NCI-H1092 (cell line): Measurements from ENCODE around the gene BRAF.
A peak's percentile ranks its signal among the peaks of the same experiment; 100 is the strongest.
"Not testable (repeated sequence)": the region's sequence is repeated elsewhere in the genome, so short reads cannot be mapped to it uniquely, and the experiment has no call there.

Source experiments
- DNase-seq: peaks from one replicate; lab custom pipeline; 2025; lab: John Stamatoyannopoulos, UW

The BRAF gene

DNA sequence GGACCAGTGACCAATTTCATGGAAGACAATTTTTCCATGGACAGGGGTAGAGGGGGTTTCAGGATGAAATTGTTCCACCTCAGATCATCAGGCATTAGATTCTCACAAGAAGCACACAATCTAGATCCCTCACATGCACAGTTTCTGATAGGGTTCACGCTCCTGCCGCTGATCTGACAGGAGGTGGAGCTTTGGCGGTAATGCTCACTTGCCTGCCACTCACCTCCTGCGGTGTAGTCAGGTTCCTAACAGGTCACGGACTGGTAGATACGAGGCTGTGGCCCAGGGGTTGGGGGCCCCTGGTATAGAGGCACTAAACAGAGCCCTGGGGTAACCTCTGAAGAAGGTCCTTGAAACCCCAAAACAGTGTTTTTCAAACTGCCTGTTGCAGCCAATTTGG, 6.5 kb downstream of the BRAF start:
- DNase-seq, result no peak

DNA sequence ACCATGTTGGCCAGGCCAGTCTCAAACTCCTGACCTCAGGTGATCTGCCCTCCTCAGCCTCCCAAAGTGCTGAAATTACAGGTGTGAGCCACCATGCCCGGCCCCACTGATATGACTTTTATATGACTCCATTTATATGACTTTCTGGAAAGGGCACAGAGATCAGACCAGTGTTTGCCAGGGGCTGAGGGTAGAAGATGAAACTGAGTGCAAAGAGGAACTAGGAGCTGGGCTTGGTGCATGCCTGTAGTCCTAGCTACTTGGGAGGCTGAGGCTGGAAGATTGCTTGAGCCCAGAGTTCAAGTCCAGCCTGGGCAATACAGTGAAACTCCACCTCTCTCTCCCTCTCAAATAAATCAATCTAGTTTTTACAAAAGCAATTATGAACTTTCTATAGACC, 7.5 kb downstream of the BRAF start:
- no peak for DNase-seq

DNA sequence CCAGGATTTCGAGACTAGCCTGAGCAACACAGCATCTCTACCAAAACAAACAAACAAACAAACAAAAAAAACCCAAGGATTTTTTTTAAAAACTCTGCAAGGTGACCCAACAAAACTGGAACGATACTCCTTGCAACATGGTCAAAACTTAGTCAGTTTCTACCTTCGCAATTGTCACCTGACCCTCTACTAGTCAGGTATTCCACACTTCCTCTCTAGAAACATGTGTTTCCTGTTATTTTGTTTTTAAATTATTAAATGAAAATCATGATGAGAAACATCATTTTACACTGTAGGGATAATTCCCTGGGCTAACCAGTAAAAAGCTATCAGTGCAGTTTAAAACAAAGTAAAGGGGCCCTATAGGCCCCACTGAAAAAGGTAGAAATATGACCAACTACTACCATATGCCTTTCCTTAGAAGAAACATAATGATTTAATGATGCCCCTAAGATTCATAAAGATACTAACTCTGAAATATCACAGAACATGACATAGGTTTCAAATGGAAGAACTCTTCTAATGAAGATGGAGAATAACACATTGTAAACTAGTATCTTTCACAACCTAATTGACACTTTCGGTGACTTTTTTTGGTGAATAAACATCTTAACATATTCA, 8.7 kb downstream of the BRAF start:
- no peak for DNase-seq

DNA sequence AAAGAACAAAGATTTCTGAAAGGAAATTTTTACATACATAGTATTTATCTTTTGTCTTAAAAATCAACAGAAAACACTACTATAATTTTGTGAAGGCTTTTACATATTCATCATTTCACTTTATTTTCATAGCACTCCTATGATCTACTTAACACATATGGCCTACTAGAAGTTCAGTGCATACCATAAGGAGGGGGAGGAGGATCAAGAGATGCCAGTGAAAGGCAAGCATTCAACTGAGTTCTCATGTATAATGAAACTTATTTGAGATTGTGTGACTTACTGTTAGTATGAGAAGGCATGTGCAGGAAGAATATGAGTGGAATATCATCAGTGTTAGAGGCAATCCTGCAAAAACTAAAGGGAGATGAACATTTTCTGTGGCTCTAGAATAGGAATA, 10.6 kb downstream of the BRAF start:
- no peak for DNase-seq

DNA sequence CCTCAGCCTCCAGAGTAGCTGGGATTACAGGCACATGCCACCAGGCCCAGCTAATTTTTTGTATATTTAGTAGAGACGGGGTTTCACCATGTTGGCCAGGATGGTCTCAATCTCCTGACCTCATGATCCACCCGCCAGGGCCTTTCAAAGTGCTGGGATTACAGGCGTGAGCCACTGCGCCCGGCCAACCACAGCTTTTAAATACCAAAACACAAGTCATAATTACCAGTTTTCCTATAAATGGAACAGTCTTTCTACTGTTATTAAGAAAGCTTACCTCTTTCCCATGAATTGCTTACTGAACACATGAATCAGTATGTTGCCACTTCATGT, 11.2 kb downstream of the BRAF start:
- not testable (repeated sequence) for DNase-seq

DNA sequence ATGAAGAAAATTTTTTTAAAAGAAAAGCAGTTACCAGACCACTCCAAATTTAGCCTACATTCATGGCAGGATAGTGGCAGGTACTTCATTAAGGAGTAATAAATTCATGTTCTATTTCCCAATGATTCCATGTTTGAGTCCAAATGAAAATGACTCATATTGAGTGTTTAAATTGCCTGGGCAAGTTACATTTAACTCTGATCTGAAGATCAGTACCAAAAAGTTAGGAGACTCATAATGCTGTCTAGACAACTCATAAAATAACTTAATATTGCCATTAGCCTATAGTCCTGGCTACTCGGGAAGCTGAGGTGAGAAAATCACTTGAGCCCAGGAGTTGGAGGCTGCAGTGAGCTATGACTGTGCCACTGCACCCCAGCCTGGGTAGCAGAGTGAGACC, 13.0 kb downstream of the BRAF start:
- DNase-seq, result no peak

DNA sequence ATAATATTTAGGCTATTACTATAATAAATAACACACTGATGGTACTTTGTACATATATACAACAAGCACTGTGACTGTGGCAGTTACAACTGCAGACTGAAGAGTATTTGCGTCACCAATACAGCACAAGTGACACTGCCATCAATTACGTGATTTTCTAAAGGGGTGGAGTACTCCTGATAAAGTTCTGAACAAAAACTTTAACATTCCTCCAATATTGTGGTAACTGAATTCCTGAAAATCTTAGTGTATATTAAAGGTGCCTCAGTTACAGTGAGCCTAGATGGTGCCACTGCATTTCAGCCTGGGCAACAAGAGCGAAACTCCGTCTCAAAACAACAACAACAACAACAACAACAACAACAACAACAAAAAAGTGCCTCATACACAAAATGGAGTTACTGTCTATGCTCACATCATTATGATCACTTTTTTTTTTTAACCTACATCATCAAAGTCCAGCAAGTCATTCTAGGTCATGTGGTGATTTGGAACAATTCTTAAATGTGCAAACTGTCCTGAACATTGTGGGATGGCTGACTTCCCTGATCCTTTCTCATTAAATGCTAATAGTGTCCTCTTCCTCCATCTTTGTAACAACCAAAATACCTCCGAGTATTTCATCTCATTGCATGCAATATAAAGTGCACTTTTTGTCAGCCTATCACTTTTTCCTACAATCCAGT, 15.1 kb downstream of the BRAF start:
- no peak for DNase-seq

DNA sequence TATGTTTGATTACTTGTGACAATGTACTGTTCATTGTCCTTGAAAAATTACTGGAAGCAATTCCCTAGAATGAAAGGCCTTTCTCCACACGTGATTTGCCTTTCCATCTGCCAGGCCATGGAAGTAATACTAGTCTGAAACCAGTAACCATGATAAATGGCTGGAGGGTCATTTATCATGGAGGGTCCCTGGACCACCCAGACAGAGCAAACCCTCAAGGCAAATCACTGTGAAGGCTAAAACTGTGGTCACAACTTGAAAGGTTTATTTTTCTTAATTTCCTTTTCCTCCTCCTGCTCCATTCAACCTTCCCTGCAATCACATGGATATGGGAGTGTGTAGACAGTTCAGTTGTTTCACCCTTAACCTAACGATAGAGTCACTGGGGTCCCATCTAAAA, 16.4 kb downstream of the BRAF start:
- no peak for DNase-seq

DNA sequence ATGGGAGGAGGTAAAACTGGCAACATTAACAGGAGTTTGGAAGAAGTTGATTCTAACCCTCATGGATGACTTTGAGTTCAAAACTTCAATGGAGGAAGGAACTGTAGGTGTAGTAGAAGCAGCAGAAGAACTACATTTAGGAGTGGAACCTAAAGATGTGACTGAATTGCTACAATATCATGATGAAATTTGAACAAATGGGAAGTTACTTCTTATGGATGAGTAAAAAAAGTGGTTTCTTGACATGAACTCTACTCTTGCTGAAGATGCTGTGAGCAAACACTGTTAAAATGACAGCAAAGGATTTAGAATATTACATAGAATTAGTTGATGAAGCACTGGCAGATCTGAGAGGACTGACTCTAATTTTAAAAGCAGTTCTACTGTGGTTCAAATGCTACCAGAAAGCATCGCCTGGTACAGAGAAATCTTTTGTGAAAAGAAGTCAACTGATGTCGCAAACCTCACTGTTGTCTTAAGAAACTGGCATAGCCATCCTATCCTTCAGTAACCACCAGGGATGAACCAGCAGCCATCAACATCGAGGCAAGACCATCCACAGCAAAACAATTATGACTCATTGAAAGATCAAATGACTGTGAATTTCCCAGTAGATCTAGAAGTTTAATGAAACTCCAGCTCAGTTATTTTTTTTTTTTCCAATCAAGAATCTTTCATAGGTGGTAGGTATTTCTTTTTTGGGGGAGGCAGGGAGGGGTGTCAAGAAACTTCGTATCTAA, 20.8 kb downstream of the BRAF start:
- DNase-seq, result no peak

DNA sequence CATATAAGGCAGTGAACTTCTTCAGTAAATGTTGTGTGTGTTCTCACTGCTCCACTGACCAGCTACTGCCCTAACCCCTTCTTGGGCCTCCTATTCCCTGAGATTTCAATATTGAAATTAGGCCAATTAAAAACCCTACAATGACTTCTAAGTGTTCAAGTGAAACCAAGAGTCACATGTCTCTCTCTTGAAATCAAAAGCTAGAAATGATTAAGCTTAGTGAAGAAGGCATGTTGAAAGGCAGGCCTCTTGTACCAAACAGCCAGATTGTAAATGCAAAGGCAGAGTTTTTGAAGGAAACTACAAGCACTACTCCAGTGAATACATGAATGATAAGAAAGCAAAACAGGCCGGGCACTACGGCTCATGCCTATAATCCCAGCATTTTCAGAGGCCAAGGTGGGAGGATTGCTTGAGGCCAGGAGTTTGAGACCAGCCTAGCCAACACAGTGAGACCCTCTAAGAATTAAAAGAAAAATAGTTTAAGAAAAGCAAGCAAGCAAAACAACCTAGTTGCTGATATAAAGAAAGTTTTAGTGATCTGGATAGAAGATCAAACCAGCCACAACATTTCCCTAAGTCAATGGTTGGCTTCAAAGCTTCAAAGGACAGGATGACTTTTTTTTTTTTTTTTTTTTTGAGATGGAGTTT, 22.3 kb downstream of the BRAF start:
- DNase-seq, result no peak

DNA sequence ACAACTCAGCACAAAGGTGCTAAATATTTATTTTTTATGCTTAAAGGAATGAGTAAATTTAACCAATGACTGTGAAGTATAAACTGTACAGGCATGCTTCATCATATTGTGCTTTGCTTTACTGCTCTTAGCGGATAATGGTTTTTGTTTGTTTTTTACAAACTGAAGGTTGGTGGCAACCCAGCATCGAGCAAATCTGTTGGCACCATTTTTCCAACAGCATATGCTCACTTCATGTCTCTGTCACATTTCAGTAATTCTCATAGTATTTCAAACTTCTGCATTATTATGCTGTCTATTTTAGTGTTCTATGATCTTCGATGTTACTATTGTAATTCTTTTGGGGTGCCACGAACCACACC, 22.8 kb downstream of the BRAF start:
- no peak for DNase-seq

DNA sequence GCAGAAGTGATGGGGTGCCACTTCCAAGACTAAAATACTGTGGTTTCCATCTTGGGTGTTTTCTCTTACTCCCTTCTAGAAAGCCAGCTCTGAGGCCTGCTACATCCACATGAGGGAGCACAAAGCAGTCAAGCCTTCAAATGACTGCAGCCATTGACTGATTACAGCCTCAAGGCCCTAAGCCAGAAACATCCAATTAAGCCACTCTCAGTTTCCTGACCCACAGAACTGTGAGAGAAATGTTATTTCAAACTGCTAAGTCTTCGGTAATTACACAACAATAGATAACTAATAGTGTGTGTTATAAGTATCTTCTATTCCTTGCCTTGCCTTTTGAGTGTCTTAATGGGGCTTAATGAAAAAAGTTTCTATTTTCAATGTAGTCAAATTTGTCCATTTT, 24.8 kb downstream of the BRAF start:
- peak; percentile 35 for DNase-seq

DNA sequence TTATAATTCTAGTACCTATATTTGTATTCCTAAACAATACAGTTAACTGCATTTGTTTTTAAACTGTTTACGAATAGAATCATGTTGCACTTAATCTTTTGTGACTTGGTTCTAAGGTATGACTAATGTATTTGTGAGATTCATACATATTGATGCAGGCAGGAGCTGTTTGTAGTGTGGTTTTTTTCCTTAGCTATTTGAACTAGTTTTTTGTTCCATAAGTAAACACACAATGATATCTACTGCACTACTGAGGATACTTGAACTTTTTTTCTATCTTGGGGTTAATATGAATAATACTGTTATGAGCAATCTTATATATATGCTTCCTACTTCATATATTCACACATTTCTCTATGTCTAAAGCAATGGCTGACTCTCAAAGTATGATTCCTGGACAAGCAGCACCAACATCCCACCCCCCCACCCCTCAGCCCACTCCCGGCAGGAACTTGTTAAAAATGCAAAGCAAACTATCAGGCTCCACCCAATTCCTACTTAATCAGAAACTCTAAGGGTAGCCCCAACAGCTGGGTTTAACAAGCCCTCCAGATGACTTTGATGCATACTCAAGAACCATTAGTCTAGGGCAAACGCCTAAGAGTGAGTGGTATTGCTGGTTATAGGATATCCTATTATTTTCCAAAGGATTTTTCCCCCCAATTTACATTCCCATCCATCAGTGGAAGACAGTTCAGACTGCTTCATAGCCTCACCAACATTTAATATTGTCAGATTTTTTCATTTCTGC, 25.8 kb downstream of the BRAF start:
- no peak for DNase-seq

DNA sequence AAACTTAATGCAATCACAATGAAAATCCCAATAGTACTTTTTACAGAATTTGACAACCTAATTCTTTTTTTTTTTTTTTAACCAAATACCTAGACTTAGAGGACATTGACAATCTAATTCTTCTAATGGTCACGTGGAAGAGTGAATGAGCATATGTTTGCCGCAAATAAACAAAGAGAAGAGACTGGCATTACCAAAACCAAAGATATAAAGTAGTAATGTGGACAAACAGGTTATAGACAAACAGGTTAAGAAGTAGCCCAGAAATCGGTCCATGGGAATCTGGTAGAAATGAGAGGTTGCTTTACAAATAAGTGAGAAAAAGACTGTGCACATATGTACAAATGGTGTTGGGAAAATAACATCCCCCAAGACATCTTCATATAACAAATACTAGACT, 27.7 kb downstream of the BRAF start:
- DNase-seq, result no peak

DNA sequence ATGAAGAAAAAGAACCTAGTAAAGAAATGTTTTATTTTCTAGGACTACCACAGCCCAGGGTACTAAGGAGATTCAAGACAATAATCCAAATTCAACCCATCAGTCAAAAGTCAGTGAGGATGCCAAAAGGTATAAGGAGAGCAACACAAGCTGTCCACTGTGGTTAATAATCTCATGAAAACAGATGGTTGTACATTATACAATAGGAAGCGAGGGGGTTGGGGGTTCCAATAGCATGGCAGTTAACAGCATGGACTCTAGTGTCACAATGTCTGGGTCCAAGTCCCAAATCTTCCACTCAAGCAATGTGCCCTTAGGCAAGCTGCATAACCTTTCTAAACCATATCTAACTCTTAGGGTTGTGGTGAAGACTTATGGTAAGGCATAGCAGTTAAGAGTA, 35.1 kb downstream of the BRAF start:
- DNase-seq, result no peak

DNA sequence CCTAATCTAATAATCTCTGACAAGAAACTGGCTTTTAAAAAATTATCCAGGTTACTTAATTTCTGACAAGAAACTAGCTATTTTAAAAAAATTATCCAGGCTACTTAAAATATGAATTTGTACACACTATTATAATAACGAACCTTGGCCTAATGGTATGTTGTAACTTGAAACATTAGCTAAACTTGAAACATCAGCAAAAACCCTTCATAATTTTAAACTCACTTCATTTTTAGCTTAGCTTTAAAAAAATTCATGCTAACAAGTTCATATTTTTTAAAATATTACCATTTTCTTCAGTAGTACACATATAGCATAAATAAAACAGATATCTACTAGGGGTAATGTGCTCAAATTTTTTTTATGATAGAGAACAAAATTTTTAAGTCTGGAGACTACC, 35.6 kb downstream of the BRAF start:
- DNase-seq, result no peak

DNA sequence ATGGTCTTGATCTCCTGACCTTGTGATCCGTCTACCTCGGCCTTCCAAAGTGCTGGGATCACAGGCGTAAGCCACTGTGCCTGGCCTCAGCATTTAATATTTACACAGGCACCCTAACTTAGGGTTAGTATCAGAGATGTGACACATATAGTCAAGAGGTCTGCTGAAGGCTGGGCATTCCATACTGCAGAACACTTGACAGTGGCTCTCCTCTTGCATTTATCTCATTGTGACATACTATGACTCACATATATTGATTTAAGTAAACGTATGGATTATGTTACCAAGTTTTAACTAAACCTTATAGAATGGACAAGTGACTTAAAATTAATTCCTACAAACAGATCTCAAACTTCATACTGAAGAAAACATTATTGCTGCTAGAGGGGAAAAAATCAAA, 36.6 kb downstream of the BRAF start:
- DNase-seq, result no peak

DNA sequence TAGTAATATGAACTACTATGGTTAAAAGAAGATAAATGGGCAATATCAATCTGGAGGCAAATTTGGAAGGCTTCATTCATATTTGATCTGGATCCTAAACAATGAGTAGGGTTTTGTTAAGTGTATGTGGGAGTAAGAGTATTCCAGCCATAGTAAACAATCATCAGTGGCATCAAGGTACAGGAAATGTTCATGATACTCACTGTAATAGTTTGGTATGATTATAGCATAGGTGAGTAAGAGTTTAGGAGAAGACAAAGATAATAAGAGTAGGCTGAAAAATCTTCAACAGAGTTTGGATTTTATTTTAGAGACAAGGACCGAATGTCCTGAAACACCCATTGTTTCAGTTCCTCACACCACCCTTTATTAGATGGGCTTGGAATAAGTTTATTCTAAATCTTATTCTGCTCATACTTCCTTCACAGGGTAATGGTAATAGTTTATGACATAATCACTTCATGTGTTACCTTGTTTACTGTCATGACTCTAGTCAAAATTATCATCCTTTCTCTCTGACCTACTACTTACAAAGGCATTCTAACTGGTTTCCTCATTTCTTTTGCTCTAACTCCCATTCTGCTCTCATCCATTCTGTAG, 38.9 kb downstream of the BRAF start:
- DNase-seq, result no peak

DNA sequence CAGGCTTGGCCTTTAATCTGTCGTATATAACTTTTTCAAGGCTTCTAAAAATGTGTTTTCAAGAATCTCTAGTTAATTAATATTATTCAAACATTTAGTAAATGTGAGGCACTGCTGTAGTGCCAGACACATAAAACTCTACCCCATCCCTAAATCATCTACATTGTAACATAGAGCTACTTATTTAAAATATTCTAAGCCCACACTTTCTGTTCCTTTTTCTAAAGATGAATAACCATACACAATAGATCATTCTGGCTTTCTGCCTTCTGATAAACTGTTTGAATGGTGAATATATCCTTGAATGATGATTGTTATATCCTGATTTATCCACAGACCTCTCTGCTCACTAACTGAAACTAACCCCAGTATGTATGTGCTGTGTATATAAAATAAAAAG, 41.4 kb downstream of the BRAF start:
- DNase-seq, result no peak

DNA sequence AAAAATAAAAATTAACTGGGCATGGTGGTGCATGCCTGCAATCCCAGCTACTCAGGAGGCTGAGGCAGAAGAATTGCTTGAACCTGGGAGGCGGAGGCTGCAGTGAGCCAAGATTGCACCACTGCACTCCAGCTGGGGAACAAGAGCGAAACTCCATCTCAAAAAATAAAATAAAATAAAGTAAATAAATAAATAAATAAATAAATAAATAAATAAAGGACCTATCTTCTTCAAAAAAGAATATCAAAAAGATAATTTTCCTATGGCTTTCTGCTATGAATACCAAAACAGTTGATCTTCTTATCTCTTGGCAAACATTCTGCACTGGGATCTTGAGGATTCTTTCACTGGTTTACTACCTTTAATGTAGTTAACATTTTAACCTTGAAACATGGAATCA, 41.9 kb downstream of the BRAF start:
- not testable (repeated sequence) for DNase-seq

DNA sequence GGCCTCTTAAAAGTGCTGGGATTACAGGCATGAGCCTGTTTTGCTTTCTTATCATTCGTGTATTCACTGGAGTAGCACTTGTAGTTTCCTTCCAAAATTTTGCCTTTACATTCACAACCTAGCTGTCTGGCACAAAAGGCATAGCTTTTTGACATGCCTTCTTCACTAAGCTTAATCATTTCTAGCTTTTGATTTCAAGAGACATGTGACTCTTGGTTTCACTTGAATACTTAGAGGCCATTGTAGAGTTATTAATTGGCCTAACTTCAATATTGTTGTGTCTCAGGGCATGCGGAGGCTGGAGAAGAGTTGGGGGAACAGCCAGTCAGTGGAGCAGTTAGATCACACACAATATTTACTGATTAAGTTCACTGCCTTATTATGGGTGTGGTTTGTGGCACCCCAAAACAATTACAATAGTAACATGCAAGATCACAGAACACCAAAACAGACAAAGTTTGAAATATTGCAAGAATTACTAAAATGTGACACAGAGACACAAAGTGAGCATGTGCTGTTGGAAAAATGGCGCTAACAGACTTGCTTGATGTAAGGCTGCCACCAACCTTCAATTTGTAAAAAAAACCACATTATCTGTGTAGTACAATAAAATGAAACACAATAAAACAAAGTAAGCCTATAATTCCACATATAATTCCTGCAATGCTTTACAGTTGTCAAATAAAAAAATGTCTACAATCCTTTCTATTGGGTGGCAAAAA, 43.1 kb downstream of the BRAF start:
- DNase-seq, result no peak

DNA sequence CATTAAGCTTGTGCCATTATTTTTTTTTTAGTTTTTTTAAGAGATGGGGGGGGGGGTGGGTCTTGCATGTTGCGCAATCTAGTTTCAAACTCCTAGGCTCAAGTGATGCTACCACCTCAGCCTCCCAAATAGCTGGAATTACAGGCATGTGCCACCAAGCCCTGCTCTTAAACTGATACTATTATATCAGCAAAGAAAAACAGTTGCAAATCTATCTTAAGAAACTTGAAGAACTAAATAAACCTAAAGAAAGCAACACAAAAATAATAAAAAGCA, 47.5 kb downstream of the BRAF start:
- no peak for DNase-seq
